T-helper 17 cell (primary cell): ENCODE data around the gene MAPKAP1. TPM values are rescaled to one million over a fixed set of nuclear protein-coding genes. Genes with fewer than 3 reads are reported as not detected.
"Not testable (repeated sequence)": the region's sequence is repeated elsewhere in the genome, so short reads cannot be mapped to it uniquely, and the experiment has no call there.

Experiments
- ATAC-seq: fragments of 150-1000 bp; cut with Tn5 transposase; 2 replicates; pipeline ENCODE4 v1.10.0; 2021; ENCODE audit warnings: mild to moderate bottlenecking, moderate library complexity
- DNase-seq, 3 donors: peaks; one replicate each; pipeline versions ENCODE4 v3.0.0 to v3.0.0-alpha.2; 2020 to 2021
- H3K9me3 ChIP-seq: one replicate; pipeline ENCODE4 v1.7.0; 2013; ENCODE audit warnings: low read length, mild to moderate bottlenecking; ENCODE audit not compliant: control insufficient read depth, poor library complexity, severe bottlenecking
- H3K27ac Mint-ChIP-seq: one replicate; pipeline ENCODE4 v1.8.0; 2022; ENCODE audit warnings: mild to moderate bottlenecking, moderate library complexity, mixed read lengths
- H3K27me3 Mint-ChIP-seq: one replicate; pipeline ENCODE4 v1.8.0; 2022; ENCODE audit warnings: mixed read lengths
- H3K36me3 Mint-ChIP-seq: one replicate; pipeline ENCODE4 v1.8.0; 2022; ENCODE audit warnings: low read depth, mixed read lengths
- H3K4me1 Mint-ChIP-seq: one replicate; pipeline ENCODE4 v1.8.0; 2022; ENCODE audit warnings: mild to moderate bottlenecking, mixed read lengths
- H3K4me3 Mint-ChIP-seq: one replicate; pipeline ENCODE4 v1.8.0; 2022; ENCODE audit warnings: mild to moderate bottlenecking, moderate library complexity, mixed read lengths
- total RNA-seq, 4 donors: library from RNA in 2 of 4; stranded (reverse) in 2 of 4; gene quantifications; one replicate each; pipeline ENCODE4 v1.2.3 and lab custom pipeline; 2022 to 2026

The MAPKAP1 gene
- total RNA-seq, 2 donors from 2014 or later = 46.6 to 52.9 TPM

GRCh38 chr9:125566051-125566450, 141.0 kb downstream of the MAPKAP1 start:
- H3K4me3 Mint-ChIP-seq, H3K27ac Mint-ChIP-seq, H3K36me3 Mint-ChIP-seq, H3K27me3 Mint-ChIP-seq, DNase-seq, H3K9me3 ChIP-seq, ATAC-seq: not testable (repeated sequence)
- peaks cover 24% of the 10 kb centered on the region for H3K4me1 Mint-ChIP-seq

DNA sequence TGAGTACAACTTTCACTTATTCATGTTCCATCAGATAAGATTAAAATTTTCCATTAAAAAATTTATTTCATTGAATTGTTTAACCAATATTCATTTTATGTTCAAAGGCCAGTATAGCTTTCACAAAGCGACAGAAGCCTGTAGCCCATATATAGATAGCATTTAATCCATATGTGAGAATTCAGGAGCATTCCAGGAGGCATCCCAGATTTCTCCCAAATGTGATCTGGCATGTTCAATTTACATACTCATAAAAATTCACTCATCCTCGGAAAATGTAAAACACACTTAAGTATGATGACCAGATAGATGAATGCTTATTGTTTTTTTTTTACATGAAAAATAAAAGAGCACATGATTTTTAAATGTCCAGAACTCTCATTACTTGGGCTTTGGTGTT, 141.9 kb downstream of the MAPKAP1 start:
- DNase-seq (no peak), ATAC-seq (no peak)
- Mint-ChIP-seq H3K27ac (no peak overlapping the region), H3K4me1 (peaks cover 24% of the 10 kb centered on the region), H3K36me3 (peaks cover 4% of the 10 kb centered on the region), H3K4me3 (no peak overlapping the region), H3K27me3 (no peaks in the 10 kb centered on the region)
- H3K9me3 ChIP-seq = no peaks in the 10 kb centered on the region

DNA sequence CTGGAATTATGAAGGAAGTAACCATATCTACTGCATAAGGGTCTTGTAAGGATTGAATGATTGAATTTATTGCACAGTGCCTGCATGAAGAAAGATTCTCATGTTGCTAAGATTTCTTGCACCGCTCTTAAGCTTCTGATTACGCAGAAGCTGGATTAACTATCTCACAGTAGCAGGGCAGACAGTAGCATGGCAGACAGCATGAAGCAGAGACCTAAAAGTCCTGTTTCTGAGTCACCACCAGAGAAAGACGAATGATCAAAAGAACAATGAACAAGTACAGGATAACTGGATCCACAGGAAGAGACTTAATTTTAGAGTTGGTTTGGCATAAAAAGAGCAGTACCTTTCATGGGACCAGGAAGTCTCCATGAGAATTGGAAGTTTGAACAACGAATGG, 142.4 kb downstream of the MAPKAP1 start:
- ATAC-seq = no peak
- no peak overlapping the region for H3K4me3 Mint-ChIP-seq
- H3K27me3 Mint-ChIP-seq = no peaks in the 10 kb centered on the region
- H3K36me3 Mint-ChIP-seq = peaks cover 4% of the 10 kb centered on the region
- H3K4me1 Mint-ChIP-seq = peaks cover 24% of the 10 kb centered on the region
- H3K9me3 ChIP-seq = no peaks in the 10 kb centered on the region
- no peak for DNase-seq
- no peak overlapping the region for H3K27ac Mint-ChIP-seq

DNA sequence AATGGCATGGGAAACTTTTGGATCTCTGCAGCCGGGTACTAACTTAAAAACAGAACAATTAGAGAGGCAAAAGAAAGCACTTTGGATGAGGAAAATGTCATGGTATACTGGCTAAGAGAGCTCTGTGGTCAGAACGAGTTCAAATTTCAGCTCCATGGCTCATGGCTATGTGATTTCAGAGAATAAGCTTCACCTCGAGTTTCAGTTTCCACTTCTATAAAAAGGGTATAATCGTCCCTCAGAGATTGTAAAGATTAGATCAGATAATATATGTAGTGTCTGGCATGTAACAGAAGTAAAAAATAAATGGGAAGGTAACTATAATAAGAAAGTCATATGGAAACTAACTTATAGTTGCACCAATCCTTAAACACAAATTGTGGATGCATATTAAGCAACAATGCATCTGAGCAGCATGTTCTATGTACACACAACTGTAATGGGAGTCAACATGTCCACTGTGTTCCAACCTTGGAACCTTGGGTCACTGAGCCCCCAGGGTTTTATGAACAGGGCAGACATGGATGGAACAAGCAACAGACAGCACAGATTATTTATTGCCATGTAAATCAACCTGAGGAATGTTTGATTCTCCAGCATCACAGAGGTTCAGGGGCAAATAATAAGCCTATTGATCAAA, 145.4 kb downstream of the MAPKAP1 start:
- no peaks in the 10 kb centered on the region for H3K9me3 ChIP-seq
- H3K27ac Mint-ChIP-seq = peak overlapping the region; percentile 4
- no peak overlapping the region for H3K4me3 Mint-ChIP-seq
- no peaks in the 10 kb centered on the region for H3K27me3 Mint-ChIP-seq
- ATAC-seq = no peak
- H3K36me3 Mint-ChIP-seq = peaks cover 2% of the 10 kb centered on the region
- no peak for DNase-seq
- peaks cover 16% of the 10 kb centered on the region for H3K4me1 Mint-ChIP-seq

DNA sequence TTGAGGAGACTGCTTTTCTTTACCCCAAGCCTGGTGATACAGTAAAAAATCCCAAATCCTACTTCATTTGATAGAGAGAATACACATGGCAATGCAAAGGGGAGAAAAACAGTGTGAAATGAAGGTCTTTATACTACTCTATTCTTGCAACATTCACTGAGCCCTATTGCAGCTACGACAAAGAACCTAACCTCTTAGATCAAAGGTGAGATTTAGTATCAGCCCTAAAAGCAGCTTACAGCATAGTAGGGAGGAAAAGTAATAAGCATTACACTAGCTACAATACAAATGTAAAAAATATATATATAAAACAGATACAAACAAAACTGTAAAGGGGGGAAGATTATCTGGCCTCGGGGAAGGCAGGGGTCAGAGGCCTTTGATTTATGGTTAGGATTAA, 147.1 kb downstream of the MAPKAP1 start:
- Mint-ChIP-seq H3K27me3 (no peaks in the 10 kb centered on the region), H3K27ac (no peak overlapping the region), H3K4me1 (peaks cover 14% of the 10 kb centered on the region), H3K36me3 (no peaks in the 10 kb centered on the region), H3K4me3 (no peak overlapping the region)
- no peak for ATAC-seq
- DNase-seq = no peak
- no peaks in the 10 kb centered on the region for H3K9me3 ChIP-seq

GRCh38 chr9:125559194-125559593, 147.8 kb downstream of the MAPKAP1 start:
- Mint-ChIP-seq H3K27ac (no peak overlapping the region), H3K4me1 (peaks cover 9% of the 10 kb centered on the region), H3K4me3 (no peak overlapping the region), H3K27me3 (no peaks in the 10 kb centered on the region), H3K36me3 (no peaks in the 10 kb centered on the region)
- DNase-seq (no peak), ATAC-seq (no peak)
- no peaks in the 10 kb centered on the region for H3K9me3 ChIP-seq

DNA sequence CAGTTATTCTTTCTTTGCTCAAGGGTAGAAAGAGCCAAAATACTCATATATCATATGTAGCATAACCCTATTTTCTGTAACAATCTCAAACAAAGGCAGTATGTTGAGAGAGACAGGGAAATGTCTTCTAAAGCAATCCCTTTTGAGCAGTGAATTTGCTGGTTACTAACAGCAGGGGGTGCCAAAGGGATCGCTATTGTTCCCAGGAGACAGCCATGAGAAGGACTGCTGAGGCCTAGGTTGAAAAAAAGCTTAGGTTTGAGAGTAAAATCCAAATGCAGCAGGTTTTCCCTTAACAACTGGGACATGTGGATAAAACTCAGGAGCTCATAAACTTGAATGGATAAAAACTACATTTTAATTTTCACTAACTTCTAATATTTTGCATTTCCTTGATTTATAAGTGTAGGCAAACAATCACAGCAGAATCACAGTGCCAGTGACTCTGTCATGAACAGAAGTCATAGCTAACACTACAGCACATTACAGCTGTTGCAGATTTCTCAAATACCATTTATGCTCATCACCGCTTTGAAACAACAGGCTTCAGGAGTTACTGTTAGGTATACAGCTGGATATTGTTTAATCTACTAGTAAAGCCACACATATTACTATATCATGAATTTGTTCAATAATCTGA, 148.4 kb downstream of the MAPKAP1 start:
- H3K36me3 Mint-ChIP-seq = peaks cover 3% of the 10 kb centered on the region
- no peaks in the 10 kb centered on the region for H3K9me3 ChIP-seq
- peak in 1 of 3 donors; percentile 32 for DNase-seq
- H3K27ac Mint-ChIP-seq = no peak overlapping the region
- peaks cover 12% of the 10 kb centered on the region for H3K4me1 Mint-ChIP-seq
- H3K4me3 Mint-ChIP-seq = no peak overlapping the region
- ATAC-seq = peak; percentile 77
- no peaks in the 10 kb centered on the region for H3K27me3 Mint-ChIP-seq

DNA sequence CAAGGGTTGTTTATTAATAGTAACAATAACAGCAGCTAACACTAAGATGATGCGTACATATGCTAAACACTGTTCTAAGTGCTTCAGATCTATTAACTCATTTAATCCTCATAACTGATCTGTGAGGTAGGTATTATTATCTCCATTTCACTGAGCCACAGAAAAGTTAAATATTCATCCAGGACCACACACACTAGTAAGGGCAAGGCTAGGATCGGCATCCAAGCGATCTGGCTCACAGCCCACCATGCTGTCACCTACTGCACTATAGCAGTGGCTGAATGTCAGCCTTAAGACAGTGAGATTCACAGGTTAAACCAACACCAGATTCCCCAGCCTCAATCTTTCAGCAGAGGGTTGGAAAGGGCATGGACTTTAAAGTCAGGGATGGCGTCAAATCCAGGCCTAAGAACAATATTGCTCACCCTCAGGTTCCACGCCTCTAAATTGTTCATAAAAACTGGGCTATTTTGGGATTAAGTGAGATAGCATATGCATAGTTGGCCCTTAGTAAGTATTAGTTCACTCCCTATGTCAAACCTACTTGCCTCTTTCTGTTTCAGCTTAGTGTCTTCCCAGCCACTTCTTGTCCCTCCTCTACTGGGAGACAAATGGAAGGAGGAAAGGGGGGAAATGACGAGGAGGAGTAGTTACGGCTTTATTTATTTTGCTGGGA, 150.8 kb downstream of the MAPKAP1 start:
- H3K4me3 Mint-ChIP-seq = no peak overlapping the region
- H3K27ac Mint-ChIP-seq = no peak overlapping the region
- H3K9me3 ChIP-seq = no peaks in the 10 kb centered on the region

DNA sequence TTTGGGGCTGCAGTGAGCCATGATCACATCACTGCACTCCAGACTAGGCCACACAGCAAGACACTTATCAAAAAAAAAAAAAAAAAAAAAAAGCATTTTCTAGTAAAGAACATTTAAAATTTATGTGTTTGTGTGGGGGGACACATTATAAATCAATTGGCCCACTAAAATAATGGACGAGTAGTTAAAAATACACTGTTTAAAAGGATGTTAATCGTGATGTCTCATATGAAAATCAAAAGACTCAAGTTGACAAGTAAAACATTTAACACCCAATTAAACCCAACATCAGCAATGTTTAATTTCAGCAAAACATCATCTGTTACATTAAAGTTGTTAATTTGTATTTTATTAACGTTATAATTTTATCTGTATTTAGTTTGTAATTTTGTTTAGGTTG, 152.3 kb downstream of the MAPKAP1 start:
- ATAC-seq = no peak
- DNase-seq = no peak
- Mint-ChIP-seq H3K36me3 (peaks cover 5% of the 10 kb centered on the region), H3K27ac (no peak overlapping the region), H3K4me1 (peaks cover 3% of the 10 kb centered on the region), H3K4me3 (no peak overlapping the region), H3K27me3 (no peaks in the 10 kb centered on the region)
- no peaks in the 10 kb centered on the region for H3K9me3 ChIP-seq

More for the DNA sequence above, 150.8 kb downstream of the MAPKAP1 start:
- no peak for ATAC-seq
- DNase-seq = no peak
- peaks cover 3% of the 10 kb centered on the region for H3K36me3 Mint-ChIP-seq
- no peaks in the 10 kb centered on the region for H3K27me3 Mint-ChIP-seq
- peaks cover 3% of the 10 kb centered on the region for H3K4me1 Mint-ChIP-seq

- Mint-ChIP-seq H3K27ac (no peak overlapping the region), H3K4me1 (peaks cover 3% of the 10 kb centered on the region), H3K27me3 (no peaks in the 10 kb centered on the region), H3K36me3 (peaks cover 5% of the 10 kb centered on the region), H3K4me3 (no peak overlapping the region)
- no peak for ATAC-seq
- no peaks in the 10 kb centered on the region for H3K9me3 ChIP-seq
- no peak for DNase-seq
These were observed 155.2 kb downstream of the MAPKAP1 start for GRCh38 chr9:125551781-125552180.

DNA sequence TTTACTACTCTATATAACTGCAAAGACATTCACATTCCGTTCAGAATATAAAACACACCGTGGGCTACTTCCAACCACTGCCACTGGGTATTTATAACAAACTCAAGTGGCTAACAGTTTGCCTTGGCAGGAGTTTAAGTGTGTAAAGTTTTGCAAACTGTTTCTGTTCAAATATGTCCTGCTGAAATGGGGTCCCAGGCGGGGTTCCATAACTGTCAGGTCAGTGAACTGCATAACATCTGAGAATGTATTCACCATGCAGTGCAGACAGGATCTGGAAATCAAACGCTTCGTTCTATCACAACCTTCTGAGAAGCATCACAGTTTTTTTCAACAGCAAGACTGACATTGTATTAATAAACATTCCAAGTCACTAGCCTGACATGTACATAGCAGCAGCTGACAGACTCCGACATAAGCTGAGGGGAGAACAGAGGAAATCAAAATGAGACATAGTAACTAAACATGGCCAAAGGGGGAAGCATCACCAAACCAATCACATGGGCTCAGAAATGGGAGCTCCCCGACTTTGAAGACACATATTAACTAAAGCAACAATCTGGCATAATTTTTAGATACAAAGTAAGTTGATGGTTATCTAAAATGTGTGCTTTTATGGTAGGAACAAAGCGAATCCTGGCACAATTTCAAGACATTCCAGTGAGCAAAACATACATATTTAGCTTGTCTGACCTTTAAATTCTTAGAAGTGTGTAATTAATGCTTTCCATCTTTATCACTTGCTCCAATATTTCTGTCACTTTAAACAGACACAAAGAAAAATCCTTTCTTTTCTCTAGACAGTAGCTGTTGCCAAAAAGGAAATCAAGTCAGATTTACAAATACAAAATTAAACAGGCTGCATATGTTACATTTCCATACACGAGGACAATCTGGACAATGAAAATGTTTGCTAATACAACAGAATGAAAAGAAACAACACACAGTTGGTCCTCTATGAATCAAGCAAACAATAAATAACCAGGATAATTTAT, 156.8 kb downstream of the MAPKAP1 start:
- H3K27me3 Mint-ChIP-seq = no peaks in the 10 kb centered on the region
- peaks cover 5% of the 10 kb centered on the region for H3K36me3 Mint-ChIP-seq
- peaks cover 3% of the 10 kb centered on the region for H3K4me1 Mint-ChIP-seq
- no peak overlapping the region for H3K4me3 Mint-ChIP-seq
- no peak overlapping the region for H3K27ac Mint-ChIP-seq
- no peaks in the 10 kb centered on the region for H3K9me3 ChIP-seq
- ATAC-seq (no peak), DNase-seq (no peak)

- peaks cover 5% of the 10 kb centered on the region for H3K36me3 Mint-ChIP-seq
- H3K9me3 ChIP-seq = no peaks in the 10 kb centered on the region
- H3K27ac Mint-ChIP-seq = no peak overlapping the region
- ATAC-seq (no peak), DNase-seq (no peak)
- no peaks in the 10 kb centered on the region for H3K27me3 Mint-ChIP-seq
- no peak overlapping the region for H3K4me3 Mint-ChIP-seq
- peaks cover 3% of the 10 kb centered on the region for H3K4me1 Mint-ChIP-seq
These were observed 157.5 kb downstream of the MAPKAP1 start for GRCh38 chr9:125549465-125549871.

DNA sequence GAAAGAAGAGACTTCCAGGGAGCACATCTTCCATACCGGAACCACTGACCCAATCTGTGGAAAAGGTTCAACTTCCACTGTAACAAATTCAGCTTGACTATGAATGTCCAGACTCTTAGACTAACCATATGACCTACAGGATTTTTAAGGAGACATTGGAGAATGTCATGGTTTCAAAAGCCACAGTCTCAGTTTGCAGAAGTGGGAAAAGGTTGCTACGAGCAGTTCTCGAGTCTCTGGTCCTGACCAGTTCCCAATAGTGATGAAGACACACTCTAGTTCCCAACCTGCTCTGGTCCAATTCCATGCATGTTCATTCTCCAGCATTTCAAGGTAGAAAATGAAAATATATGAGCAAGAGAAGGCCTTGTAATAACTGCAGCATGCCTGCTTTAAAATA, 158.0 kb downstream of the MAPKAP1 start:
- H3K9me3 ChIP-seq = no peaks in the 10 kb centered on the region
- Mint-ChIP-seq H3K36me3 (peaks cover 4% of the 10 kb centered on the region), H3K27me3 (no peaks in the 10 kb centered on the region), H3K4me1 (peaks cover under 1% of the 10 kb centered on the region), H3K27ac (no peak overlapping the region), H3K4me3 (no peak overlapping the region)
- no peak for ATAC-seq
- no peak for DNase-seq
